GM12874 (cell line): ENCODE measurements around the gene LIPI.

Source experiments
- TF ChIP-seq, protein P1 (sequence below): IDR thresholded peaks from 2 replicates; pipeline ENCODE4 v1.5.1; 2011; ENCODE audit warnings: low read depth, mild to moderate bottlenecking, control low read depth, low read length, moderate library complexity; ENCODE audit not compliant: insufficient read depth

Gene LIPI

DNA sequence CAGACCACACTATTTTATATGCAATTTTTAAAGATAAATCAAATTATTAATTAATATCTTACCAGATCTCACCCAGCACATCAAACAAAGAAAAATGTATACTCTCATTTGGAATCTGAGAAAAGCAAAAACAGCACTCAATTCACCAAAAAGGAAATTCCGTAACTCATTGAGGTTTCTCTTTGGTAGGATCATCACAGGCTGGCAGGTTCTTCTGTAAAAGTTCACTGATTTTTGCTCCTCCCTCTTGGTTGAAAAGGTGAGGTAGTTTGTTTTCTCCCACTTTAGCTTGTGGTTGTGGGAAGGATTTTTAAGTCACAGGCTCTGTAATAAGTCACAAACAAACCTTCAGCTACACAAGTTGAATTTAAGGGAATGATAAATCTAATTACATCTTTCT is at the start of gene LIPI:
Gene LIPI (minus strand): TSS at position 218 of the 400 bp plus-strand sequence. CDS start 110 bp downstream, at position 108.
- TF ChIP-seq, protein P1, sequence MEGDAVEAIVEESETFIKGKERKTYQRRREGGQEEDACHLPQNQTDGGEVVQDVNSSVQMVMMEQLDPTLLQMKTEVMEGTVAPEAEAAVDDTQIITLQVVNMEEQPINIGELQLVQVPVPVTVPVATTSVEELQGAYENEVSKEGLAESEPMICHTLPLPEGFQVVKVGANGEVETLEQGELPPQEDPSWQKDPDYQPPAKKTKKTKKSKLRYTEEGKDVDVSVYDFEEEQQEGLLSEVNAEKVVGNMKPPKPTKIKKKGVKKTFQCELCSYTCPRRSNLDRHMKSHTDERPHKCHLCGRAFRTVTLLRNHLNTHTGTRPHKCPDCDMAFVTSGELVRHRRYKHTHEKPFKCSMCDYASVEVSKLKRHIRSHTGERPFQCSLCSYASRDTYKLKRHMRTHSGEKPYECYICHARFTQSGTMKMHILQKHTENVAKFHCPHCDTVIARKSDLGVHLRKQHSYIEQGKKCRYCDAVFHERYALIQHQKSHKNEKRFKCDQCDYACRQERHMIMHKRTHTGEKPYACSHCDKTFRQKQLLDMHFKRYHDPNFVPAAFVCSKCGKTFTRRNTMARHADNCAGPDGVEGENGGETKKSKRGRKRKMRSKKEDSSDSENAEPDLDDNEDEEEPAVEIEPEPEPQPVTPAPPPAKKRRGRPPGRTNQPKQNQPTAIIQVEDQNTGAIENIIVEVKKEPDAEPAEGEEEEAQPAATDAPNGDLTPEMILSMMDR: no peak

DNA sequence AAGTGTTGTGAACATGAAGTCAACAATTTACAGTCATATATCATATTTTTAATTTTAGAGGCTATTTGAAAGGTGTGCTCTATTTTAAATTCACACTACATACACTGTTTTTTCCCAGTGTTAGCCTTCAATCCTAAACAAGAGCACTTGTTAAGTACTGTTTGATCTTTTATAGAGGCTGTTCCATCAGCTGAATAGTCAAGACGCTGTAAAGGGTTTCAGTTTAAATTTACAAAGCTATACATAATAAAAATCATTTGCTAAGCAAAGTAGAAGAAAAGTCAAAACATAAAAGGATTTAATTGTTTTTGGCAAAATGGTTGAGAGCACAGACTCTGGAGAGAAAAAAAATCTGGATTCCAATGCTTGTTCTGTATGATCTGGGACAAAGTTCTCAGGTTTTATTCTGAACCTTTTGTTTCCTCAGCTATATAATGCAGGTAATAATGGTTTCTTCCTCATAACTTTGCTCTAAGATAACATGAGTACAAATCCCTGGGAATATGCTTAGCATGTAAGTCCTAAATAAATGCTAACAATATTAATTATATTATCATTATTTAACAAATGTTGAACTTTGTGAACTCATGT is 49.5 kb upstream of the LIPI start:
- TF ChIP-seq, protein P1: no peak

DNA sequence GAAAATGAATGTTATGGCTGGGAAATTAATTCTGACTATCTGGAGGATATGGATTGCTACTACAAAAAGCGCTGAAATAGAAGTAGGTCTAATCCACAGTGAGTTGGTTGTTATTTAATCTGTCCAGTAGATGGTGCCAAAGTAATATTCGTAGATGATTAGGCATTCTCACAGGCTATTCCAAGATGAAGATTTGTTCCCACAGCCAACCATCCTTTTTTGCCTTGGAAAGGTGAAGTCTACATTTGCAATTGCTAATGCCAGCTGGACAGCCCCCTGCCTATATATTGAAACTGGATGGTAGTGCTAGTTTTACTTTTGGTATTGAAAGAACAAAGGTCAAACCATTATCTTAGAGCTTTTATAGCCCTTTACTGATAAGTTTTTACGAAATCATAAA is 49.0 kb upstream of the LIPI start:
- TF ChIP-seq, protein P1: peak; percentile 18; the same call in 1 of the 2 replicates

DNA sequence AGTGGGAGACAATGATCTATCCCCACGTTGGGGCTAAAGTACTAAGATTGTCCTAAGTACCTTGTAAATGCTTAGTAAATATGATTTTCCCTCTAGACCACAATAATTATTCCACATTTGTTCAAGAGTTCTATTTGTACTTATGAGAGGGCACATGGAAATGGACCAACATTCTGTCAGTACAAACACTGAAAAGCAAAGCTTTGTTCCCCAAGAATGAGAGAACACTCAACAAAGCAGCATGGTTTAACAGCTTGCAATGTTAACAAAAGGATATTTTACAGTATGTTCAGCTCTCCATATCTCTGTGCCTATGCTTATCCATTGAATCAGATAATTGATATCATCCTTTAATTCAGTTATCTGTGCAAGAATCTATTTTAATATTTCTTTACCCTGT is 40.6 kb upstream of the LIPI start:
- TF ChIP-seq, protein P1: no peak

DNA sequence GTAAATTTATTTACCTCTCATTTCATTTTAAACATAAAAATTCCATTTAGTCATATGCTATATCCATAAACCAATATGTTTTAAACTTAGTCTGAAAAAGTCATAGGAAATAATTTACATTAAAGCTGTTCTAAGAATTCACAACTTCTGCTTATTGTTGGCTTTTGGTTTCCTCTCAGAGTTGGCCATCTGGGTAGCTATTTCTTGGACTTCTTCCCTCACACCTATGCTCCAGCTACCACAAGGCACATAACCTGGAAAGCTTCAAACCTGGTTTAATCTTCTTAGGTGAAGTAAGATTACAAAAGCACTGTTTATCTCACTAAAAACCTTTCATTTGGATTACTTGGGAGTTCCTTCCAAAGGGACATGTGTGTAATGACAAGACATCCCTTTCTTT is 35.0 kb upstream of the LIPI start:
- TF ChIP-seq, protein P1: no peak

DNA sequence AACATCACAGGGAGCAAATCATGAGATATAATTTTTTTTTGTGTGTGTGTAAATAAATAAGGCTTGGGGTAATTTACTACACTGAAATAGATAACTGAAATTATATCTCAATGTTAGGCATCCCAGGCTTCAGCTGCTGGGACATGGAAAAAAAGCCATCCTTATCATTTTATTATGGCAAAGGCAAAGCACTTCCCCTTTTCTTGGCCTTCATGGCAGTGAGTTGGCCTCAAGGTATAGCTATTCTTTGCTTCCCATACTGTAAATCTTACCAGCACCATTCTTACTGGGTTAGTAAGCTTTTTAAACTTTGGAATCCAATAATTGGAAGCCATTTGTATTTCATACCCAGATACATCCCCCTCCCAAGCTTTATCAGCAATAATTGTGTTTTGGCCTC is 34.2 kb upstream of the LIPI start:
- TF ChIP-seq, protein P1: no peak

DNA sequence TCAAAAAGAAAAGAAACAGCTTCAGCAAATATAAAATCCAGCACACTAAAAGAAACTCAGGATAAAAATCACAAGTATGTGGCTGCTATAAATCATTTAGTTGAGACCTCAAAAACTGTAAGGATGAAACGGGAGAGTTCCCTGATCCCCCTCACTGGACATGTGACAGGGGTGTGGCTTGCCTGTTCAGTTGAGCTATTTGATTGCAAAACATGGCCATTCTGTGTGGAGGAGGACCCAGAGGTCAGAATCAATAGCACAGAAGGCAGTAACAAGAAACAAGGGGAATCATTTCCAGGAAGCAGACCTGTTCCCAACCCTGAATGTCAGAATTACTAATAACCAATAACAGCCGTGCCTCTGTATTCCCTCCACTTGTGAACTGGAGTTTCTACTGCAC is 33.1 kb upstream of the LIPI start:
- TF ChIP-seq, protein P1: no peak
